Peyer's patch (tissue), 4 donors: ENCODE results near the gene SEMA3G.

Experiments
- CTCF ChIP-seq, 6 experiments: fragments of 450-650 bp in 4 of 6; fragments of 200-600 bp in 2 of 6; sonication (generic) in 1 of 6; IDR thresholded peaks; one replicate each; pipeline ENCODE4 v1.5.1; 2017 to 2019; ENCODE audit warnings: antibody characterized with exemption in 6 of 6, mild to moderate bottlenecking in 3 of 6, moderate library complexity in 1 of 6
- POLR2A ChIP-seq, 2 donors: fragments of 450-650 bp; IDR thresholded peaks; one replicate each; pipeline ENCODE4 v1.5.1; 2017; ENCODE audit warnings: antibody characterized with exemption in 2 of 2, mild to moderate bottlenecking in 2 of 2, moderate library complexity in 2 of 2

- TF ChIP-seq CTCF (IDR thresholded peaks at IDR 0.05) (no peak), POLR2A (IDR thresholded peaks at IDR 0.05) (no peak)
Observed at GRCh38 chr3:52456800-52457183, 11.9 kb upstream of the SEMA3G start.
